Measurements from ENCODE around the gene TTL. TPM values are rescaled to one million over a fixed set of nuclear protein-coding genes. Genes with fewer than 3 reads are reported as not detected.

Gene TTL
- total RNA-seq, 1 donor: 15.1 TPM

GRCh38 chr2:112580084-112580483 lies 98.1 kb downstream of the TTL start:
- no peak for DNase-seq (ENCODE audit: low read depth in 2 of 3, low spot score in 2 of 3)

GRCh38 chr2:112582314-112582746 lies 100.4 kb downstream of the TTL start:
- peak in 2 of 3 donors; percentile 57 to 83 for DNase-seq (ENCODE audit: low read depth in 2 of 3, low spot score in 2 of 3)

DNA sequence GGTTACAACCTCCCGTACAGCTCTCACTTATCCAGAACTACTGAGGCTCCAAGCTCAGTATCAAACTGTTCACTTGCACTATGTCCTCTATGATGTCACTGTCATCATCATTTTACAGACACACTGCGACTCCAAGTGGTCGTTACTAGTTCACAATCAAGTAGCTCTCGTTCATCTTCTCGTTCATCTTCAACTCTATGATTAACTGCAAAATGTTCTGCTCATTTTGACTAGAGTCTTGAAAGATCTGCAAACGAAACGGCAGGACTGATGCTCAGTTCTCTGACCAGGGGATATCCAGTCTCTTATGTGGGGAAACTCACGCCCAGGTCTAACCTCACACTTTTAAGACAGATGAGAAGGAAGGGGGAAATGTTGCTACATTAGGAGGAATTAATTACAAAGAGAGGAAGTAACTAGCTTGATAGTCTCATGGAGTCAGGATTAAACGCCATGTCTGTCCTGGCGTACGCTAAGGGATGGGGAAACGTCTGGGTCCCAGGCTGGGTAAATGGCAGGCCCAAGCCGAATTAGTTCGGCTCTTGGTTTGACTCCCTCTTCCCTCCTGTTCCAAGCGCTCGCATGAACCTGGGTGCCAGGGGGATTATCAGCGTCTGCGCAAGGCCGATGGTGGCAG lies 101.7 kb downstream of the TTL start:
- DNase-seq (ENCODE audit: low read depth in 2 of 3, low spot score in 2 of 3): peak in 1 of 3 donors; percentile 32

GRCh38 chr2:112584134-112584890 lies 102.4 kb downstream of the TTL start, which contains the start of gene CHCHD5:
CHCHD5 (plus strand) TSS chr2:112584609; CDS start chr2:112584648, 39 bp downstream.
- peak; percentile 75 to 99 (median 95) for DNase-seq (ENCODE audit: low read depth in 2 of 3, low spot score in 2 of 3)

GRCh38 chr2:112584891-112585250 lies 102.9 kb downstream of the TTL start:
- no peak for DNase-seq (ENCODE audit: low read depth in 2 of 3, low spot score in 2 of 3)

GRCh38 chr2:112585400-112585799 lies 103.4 kb downstream of the TTL start:
- no peak for DNase-seq (ENCODE audit: low read depth in 2 of 3, low spot score in 2 of 3)

- no peak for DNase-seq (ENCODE audit: low read depth in 2 of 3, low spot score in 2 of 3)
Observed at GRCh38 chr2:112585873-112586464, 104.0 kb downstream of the TTL start.

- DNase-seq (ENCODE audit: low read depth in 2 of 3, low spot score in 2 of 3): no peak
Observed at GRCh38 chr2:112588611-112589045, 106.7 kb downstream of the TTL start.

Small RNA genes lying within 50 kb of the gene (small RNA-seq; reads per million reads assigned to genes)
- gene RF00019: not detected

Other genes starting within 250 kb of the TTL start
- 2.2 TPM for gene ZC3H8, start 227.1 kb upstream of the TTL start, total RNA-seq
- gene ZC3H6, start 206.6 kb upstream of the TTL start, total RNA-seq: 4.8 TPM
- gene RGPD8, start 48.5 kb upstream of the TTL start, total RNA-seq: 9.4 TPM
- gene POLR1B, start 60.3 kb downstream of the TTL start, total RNA-seq: 18.6 TPM
- gene CHCHD5, start 102.5 kb downstream of the TTL start, total RNA-seq: 29.6 TPM
- 32.9 TPM for gene SLC20A1, start 163.8 kb downstream of the TTL start, total RNA-seq
- not detected for gene NT5DC4, start 238.9 kb downstream of the TTL start, total RNA-seq